HG03196 (cell line): ENCODE measurements around the gene MRPL40.

ENCODE experiments used
- ATAC-seq: cut with Tn5 transposase; IDR thresholded peaks from one replicate; pipeline ENCODE4 v1.9.1; 2021; ENCODE audit not compliant: unreplicated experiment

The MRPL40 gene

GRCh38 chr22:19460036-19460435 lies 27.7 kb downstream of the MRPL40 start:
- ATAC-seq, result no peak

- no peak for ATAC-seq
Observed at GRCh38 chr22:19461506-19461905, 29.2 kb downstream of the MRPL40 start.

GRCh38 chr22:19463008-19463407 lies 30.7 kb downstream of the MRPL40 start:
- no peak for ATAC-seq

GRCh38 chr22:19463491-19464469 lies 31.4 kb downstream of the MRPL40 start:
- ATAC-seq, result no peak

- ATAC-seq, result no peak
Observed at GRCh38 chr22:19464546-19464945, 32.2 kb downstream of the MRPL40 start.

GRCh38 chr22:19464975-19465374 lies 32.6 kb downstream of the MRPL40 start:
- ATAC-seq, result no peak

- no peak for ATAC-seq
Observed at GRCh38 chr22:19466126-19466716, 33.9 kb downstream of the MRPL40 start.

- no peak for ATAC-seq
Observed at GRCh38 chr22:19466848-19467752, 34.8 kb downstream of the MRPL40 start.

GRCh38 chr22:19467912-19468311 lies 35.6 kb downstream of the MRPL40 start:
- no peak for ATAC-seq

- no peak for ATAC-seq
Observed at GRCh38 chr22:19469421-19469820, 37.1 kb downstream of the MRPL40 start.

GRCh38 chr22:19470010-19470409 lies 37.7 kb downstream of the MRPL40 start:
- ATAC-seq, result no peak

GRCh38 chr22:19471572-19471971 lies 39.2 kb downstream of the MRPL40 start:
- ATAC-seq, result no peak

GRCh38 chr22:19472233-19472632 lies 39.9 kb downstream of the MRPL40 start:
- no peak for ATAC-seq

GRCh38 chr22:19473578-19473977 lies 41.2 kb downstream of the MRPL40 start:
- ATAC-seq, result no peak

GRCh38 chr22:19476023-19476422 lies 43.7 kb downstream of the MRPL40 start:
- ATAC-seq, result no peak

GRCh38 chr22:19477321-19478044 lies 45.1 kb downstream of the MRPL40 start:
- ATAC-seq, result no peak

GRCh38 chr22:19478045-19478900 lies 45.9 kb downstream of the MRPL40 start:
- peak; percentile 4 for ATAC-seq

GRCh38 chr22:19478901-19479354 lies 46.6 kb downstream of the MRPL40 start, which contains the start of gene UFD1:
UFD1 (minus strand) TSS chr22:19479193; CDS start chr22:19479085, 108 bp downstream.
- ATAC-seq, result peak; percentile 43
